GM21381 (cell line): ENCODE data around the gene DGKB.

ENCODE experiments used
- ATAC-seq: cut with Tn5 transposase; IDR thresholded peaks from one replicate; pipeline ENCODE4 v1.9.1; 2021; ENCODE audit warnings: mild to moderate bottlenecking, moderate library complexity; ENCODE audit not compliant: unreplicated experiment

The DGKB gene

DNA sequence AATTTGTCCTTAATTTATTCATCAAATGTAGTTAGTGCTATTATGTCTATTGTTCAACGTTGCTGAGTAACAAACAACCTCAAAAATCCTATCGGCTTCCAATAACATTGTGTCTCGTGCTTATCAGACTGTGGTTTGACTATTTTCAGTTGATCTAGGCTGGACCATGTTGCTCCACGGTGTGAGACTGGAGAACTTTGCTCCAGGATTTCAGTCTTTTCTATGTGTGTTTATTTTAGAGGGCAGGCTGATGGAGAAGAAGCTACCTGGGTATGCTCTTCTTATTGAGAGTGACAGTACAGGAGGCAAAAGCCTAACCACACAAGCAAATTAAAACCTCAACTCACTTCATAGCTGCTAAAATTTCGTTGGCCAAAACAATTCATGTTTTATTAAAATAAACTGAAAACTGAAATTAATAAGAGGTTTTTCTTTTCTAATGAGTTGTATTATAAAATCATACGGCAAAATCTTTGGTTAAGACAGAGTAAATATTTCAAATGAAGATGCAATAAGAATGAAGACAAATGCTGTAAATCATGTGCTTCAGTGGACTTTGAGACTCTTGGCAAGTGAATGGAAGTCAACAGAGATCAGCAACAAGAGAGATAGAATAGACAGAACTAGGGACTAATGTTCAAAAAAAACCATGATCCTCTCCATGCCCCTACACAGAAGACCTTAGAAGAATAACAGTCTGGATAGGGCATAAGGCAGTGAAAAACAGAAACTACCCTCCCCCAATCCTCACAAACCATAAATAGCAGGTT is 495.1 kb downstream of the DGKB start:
- no peak for ATAC-seq

DNA sequence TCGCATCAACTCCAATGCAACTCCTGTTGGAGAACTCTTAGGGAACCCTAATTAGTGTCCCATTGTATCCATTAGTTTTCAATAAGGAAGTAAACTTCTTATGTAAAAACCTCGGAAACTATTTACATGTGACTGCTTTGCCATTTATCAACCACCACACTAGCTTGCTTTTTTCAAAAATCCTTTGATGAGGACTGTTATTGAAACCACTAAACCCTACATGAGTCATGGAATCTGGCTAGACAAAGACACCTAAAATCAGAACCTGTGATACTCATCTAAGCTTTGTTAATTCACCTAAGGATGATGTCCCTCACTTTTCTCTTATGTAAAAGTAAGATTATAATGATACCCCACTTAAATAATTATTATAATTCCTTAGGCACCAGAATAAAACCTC is 499.0 kb downstream of the DGKB start:
- ATAC-seq = no peak

DNA sequence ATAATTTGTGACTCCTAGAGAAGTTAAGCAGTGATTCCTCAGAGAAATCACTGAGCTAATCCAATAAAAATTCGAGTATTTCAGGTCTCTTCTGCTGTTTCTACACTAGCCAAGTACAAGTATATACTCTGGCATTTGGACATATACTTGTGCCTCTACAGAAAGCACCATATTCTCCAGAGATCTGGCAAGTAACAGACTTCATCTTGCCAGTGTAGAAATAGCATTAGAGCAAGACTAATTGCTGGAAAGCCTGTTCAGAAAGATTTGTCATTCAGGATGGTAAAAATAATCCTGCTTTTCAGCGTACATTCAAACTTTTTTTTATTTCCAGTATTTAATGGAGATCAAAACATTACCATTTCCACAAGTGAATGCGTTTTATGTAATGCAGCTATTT is 502.3 kb downstream of the DGKB start:
- no peak for ATAC-seq

DNA sequence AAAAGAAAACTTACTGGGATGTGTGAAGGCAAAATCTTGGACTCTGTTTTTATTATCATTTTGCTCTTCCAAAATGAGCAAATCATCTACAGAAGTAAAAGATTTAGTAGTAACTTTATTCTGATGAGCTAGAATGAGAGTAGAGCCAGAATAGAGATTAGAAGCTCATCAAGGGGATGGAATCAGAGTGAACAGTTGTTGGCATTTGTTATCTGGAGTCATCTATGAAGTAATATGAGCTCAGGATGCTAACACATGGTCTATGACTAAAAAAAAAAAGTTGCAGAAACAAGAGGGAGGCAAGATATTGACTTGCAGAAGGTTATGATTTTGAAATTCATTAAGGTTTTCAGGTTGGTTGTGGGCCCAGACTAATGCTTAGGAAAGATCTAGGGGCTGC is 504.0 kb downstream of the DGKB start:
- no peak for ATAC-seq

DNA sequence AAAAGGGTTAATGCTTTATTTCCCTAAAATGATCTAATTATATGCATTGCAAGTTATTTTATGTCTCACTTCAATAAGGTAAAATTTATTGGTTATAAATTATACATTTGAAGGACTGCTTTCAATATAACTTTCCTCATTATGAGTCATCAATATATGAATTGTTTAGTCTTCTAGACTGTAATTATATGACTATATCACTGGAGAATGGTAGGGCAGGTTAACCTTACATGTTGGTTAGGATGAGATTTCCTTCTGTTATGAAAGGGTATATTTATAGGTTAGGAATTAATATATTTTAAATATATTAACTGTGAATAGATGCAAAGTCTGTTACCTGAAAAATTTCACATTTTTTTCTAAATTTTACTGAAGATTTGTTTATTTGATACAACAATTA is 506.7 kb downstream of the DGKB start:
- no peak for ATAC-seq

DNA sequence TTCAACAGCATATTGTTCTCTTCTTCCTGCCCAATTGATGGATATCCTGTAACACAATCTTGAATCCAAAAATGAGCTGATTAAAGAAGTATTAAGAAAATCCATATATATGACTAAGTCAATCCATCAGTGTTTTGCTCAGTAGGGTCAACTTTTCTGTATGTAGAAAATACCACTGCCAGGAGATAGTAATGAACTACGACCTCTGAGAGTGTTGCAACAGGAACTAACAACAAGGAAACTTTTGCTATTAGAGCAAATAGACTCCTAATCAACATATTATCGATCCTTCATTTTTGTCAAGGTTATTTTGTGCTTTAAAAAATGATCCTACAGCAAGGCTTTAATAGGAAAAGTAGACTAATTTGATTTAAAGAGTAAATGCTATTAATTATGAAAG is 507.8 kb downstream of the DGKB start:
- no peak for ATAC-seq

DNA sequence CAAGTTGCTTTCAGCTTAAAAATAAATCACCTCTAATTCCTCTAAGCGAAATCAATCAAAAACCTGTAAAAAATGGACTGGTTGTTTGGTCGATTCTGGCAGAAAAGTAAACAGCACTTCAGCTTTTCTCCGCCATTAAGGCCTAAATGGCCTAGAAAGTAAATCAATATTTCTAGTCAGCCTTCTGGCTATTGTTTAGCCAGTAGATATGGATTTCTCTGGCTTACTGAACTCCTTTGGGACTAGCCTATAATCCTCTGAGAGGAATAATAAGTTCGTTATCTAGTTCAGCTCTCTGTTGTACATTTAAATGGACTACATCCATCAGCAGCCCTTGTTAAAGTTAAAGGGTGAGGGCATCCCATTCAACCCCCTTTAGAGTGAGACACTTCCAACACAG is 513.0 kb downstream of the DGKB start:
- no peak for ATAC-seq

DNA sequence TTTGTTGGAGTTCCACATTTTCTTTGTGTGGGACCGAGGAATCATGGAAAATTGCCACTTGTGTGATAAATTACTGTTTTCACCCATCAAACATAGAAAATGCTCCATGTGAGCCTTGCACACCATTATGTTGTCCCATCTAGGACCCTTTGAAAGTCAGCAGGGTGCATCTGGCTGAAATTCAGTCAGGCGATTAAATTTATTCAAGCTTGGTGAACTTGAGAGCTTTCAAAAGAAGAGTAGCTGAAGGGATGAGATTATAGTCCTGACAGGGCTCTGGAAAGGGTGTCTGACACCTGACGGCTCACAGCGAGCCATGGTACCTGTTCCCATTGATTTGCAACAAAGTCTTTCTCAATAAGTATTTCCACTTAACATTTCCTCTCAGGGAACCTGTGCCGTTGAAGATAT is 513.4 kb downstream of the DGKB start:
- ATAC-seq = no peak

DNA sequence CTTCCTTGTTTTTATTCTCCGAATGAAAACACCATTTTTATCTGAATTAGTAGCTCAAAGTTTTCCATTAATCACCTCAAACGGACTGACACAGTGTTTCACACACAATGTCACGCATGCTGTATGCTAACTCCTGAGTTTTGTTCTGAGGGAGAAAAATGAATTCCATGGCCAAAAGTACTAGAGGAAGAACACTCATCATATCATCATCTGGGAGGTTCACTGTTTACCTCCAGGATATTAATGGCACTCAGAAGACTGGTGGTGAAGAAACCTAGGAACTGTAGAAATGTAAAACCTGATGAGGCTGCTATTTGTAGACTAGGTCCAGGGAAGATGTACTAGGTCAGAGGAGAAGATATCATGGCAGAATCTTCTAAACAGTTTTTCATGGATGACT is 517.5 kb downstream of the DGKB start:
- ATAC-seq = no peak

DNA sequence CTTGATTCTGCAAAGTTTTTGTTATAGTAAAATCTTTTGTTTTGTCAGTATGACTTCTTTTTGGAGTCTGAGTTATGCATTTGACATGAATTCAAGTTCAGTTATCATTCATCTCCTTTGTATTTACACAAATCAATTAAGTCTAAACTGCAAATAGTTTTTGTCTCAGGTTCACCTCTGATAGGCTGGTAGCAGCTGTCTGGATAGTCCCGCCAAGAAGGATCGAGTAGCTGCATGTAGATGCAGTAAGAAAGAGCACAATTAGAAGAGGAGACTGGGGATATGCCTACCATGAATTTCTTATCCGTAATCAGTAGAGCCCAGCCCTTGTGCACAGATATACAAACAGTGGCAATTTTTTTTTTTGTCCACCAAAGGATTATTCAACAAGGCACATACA is 520.6 kb downstream of the DGKB start:
- no peak for ATAC-seq

DNA sequence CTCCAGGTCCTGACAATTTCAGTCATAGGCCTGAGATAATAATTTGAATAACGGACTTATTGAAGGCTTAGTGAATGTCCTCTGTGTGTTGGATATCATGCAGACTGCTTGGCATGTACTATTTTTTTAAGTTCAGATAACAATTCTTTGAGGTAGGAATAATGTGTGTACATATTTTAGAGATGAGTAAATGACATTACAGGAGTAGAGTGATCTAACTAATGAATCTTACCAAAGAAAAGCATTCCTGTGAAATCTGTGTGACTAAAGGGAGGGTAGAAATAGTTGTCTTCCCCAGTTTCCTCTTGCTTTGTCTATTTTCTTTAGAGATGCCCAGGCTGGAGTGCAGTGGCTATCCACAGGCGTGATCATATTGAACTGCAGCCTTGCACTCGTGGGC is 521.2 kb downstream of the DGKB start:
- ATAC-seq = no peak

DNA sequence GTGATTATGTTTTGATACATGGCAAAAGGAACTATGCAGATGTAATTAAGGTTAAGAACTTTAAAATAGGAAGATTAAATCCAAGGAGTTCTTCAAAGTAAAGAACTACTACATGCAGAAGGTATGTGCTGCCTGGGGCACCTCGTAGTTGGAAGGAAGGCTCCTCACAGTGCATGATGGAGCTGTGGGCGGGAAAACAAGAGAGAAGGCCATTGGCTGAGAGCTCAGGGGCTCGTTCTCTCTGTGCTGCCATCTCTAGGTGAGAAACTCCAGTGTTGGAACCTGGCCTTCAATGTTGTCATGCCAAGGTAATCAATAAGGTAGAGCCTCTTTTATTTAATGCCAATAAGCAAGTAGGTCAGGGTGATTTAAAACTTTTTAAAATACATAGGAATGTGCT is 521.7 kb downstream of the DGKB start:
- no peak for ATAC-seq

DNA sequence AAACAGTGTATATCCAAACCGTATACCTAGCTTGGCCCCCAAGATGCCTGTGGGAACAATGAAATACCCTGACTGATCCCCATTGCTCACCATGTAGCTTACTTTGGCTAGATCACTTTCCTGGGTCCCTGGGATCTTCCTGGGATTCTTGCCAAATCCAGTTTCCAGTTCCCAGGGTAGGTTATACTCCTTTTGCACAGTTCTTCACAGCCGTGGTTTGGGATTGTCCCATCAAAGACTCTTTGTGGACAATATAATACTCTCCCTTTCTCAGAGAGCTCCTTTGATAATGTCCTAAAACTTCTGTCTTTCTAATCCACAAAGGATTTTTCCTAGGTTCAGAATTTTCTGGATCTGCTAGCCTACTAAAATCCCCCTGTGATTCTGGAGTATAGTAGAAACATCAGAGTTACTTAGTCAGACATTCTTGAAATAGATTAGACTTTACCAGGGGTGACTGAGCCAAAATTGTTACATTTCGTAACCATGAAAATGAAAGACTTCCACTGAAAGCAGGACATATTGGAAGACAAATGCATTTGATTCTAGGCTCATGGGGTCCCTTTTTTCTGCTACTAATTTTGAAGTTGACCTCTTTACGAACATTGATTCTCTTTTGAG is 524.8 kb downstream of the DGKB start:
- no peak for ATAC-seq

DNA sequence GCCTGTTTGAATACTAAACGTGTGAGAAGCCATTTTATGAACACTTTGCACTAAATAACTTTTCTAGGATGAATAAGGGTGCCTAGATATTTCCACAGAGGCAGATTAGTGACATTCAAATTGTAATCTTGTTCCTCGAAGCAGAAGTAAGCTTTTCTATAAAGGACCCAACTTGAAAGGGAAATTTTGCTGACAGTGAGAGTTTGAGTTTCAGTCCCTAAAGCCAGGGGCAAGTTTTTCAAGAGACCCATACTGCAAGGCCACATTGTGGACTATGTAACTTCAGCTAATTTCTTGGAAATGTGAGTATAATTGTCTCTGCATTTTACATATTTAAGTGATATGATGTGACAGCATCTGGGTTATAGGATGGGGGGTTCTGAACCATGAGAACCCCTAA is 525.8 kb downstream of the DGKB start:
- no peak for ATAC-seq

DNA sequence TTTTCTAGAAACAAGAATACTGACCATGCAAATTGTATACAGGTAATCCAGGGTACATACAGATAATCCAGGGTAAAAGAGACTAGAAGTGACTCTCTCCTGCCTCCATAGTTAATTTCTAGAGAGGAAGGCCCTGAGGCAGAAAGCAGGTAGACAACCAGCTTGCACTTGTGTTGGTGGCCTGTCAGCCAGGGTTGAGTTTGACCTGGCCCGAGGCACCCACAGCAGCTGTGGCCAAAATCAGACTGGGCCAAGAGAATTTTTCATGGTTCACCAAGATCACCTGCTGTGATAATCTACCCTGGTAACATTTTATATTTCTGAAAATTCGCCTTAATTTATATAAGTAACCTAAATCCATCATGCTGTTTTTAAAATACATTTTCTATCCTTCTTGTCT is 526.6 kb downstream of the DGKB start:
- no peak for ATAC-seq

DNA sequence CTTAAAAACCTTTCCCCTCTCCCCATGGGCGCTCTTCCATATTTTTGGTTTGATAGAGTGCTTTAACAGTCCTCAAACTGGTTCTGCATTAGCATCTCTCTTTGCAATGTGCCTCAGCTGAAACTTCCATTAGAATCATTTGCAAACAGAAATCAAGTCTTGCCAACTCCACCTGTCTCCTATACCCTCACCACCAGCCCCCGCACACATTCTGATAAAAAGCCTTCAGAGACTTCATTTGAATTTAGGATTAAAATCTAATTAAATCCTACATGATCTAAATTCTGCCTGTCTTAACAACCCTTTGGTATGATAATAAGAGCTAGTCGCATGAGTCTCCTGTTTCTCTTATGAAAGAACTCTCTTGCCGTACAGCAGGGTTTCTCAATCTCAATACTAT is 528.2 kb downstream of the DGKB start:
- ATAC-seq = no peak

DNA sequence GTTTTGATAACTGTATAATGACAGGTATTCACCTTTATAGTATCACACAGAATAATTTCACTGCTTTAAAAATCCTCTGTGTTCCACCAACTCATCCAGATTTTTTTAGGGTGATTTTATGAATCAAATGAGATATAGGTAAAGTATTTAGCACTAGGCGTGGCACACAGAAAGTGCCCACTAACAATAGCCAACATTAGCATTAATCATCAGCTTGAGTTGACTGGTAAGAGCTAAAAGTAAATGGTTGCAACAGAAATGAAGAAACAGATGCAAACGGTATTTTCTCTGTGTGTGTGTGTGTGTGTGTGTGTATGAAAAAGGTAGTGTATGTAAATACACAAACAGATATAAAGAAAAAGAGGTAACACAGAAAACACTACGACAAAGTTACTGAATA is 534.3 kb downstream of the DGKB start:
- no peak for ATAC-seq

DNA sequence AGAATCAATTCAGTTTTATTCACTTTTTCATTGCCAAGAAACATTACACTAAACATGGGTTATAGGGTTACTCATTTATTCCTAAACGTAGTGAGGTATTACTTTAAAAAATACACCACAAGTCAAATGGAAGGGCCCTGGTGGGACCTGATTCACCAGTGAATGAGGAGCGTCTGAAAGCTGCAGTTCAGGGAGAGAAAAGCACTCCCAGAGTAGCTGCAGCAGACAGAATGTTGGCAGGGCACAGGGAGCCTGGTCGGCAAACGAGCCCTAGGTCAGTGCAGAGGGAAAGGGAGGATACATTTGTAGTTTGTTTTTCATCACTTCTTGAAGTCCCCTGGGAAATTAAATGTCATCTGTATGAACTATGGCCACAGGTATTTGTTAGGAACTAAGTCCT is 551.4 kb downstream of the DGKB start:
- ATAC-seq = no peak

DNA sequence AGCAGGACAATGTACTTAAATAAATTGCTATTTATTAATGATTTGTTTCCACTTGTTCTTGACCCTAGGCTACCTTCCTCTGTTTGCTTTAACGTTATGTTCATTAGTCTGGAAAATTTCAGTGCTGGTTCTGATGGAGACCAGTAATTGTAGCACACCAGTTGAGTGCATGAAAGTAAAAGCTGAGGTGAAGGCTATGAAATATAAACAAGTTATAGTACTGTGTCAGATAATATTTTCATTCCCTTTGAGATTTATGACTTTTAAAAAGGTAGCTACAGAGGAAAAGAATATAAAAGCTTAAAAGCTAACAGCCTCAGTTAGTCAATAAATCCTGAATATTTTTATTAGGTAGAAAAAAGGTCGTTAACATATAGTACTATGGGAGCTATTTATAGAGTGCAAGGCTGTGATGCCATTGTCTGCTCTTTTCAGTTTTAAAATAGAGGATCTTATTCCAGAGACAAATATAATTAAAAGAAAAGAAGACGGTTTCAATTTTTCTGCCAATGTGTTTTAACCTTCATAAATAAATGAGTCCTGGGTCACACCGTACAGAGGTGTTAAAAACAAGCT is 561.3 kb downstream of the DGKB start:
- ATAC-seq = no peak

DNA sequence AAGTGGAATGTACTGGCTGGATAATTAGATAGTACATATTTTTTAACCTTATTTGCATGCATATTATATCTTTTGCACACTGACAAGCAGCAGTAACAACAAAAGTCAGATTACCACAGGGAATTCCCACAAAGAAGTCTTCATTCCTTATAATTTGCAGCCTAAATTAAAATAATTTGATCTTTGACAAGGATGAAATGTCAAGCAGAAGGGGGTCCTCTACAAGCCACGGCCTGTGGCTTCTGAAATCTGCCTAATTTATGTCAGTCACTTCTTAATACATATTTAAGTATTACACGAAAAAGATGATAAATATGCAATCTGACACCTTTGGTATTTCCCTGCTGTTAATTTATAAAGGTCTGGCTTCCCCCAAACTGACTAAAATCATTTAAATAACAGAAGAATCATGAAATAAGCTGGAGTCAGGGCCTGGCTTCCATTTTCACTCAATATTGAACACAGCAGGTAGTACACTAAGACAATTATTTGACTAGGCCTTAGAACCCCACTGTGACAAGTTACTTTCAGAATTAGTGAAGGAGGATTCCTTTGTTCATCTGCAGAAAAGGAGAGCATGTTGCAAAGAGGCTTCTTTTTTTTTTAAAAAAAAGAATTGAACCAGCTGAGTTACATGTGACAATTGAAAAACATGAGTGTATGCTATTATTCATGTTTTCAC is 562.0 kb downstream of the DGKB start:
- ATAC-seq = no peak

DNA sequence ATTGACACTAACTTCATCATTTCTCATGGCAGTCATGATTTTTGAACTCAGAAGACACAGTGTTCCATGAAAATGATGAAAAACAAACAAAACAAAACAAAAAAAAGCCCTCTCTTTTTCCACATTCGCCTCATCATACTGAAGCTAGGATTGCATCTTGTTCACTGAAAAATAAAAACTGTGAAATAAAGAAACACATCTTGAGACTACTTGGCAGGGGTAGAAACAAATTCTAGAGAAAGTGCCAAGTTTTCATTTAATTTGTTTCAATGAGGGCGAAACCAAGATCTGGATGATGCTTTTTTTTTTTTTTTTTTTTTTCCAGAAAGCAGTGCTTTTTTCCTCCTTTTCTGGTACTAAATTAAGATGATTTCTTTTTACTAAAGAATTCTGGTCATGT is 562.7 kb downstream of the DGKB start:
- ATAC-seq = no peak

DNA sequence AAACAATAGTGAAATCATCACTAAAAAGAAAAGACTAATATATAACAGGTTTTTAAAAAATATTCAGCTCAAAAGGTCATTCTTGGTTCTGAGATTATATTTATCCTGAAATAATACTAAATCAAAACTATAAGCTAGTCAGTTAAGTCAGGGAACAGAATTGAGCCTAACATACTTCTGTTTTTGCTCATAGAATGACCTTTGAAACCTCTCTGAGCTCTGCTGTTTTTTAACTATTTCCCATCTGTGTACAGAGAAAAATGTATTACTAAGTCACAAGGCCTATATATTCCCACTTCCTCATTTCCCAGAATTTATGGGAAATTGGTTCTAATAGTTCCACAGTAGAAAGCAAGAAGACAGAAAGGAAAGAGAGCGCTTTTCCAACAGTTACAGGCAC is 566.3 kb downstream of the DGKB start:
- ATAC-seq = no peak
